HL-60 (cell line): Measurements from ENCODE around the gene INVS.
"Not testable (repeated sequence)": the region's sequence is repeated elsewhere in the genome, so short reads cannot be mapped to it uniquely, and the experiment has no call there.

Experiments used
- CTCF ChIP-seq: IDR thresholded peaks from one replicate; pipeline ENCODE4 v1.5.1; 2011; ENCODE audit warnings: low read length, control low read depth, inconsistent platforms; ENCODE audit not compliant: insufficient read depth
- GABPA ChIP-seq: IDR thresholded peaks from 2 replicates; pipeline ENCODE4 v1.6.1; 2012; ENCODE audit warnings: low read depth
- POLR2AphosphoS5 ChIP-seq: IDR thresholded peaks from 2 replicates; pipeline ENCODE4 v1.6.1; 2012; ENCODE audit warnings: low read depth
- REST ChIP-seq: IDR thresholded peaks from 2 replicates; pipeline ENCODE4 v1.6.1; 2012; ENCODE audit warnings: low read depth; ENCODE audit not compliant: insufficient replicate concordance
- SPI1 ChIP-seq: IDR thresholded peaks from 2 replicates; pipeline ENCODE4 v1.6.1; 2012; ENCODE audit warnings: low read depth, mild to moderate bottlenecking, borderline replicate concordance

GRCh38 chr9:100136799-100137198, 37.8 kb downstream of the INVS start:
- TF ChIP-seq CTCF, POLR2AphosphoS5, GABPA, REST, SPI1: not testable (repeated sequence)
